Mesodermal cell (in vitro differentiated cells): ENCODE measurements around the gene CFAP251.
"Not testable (repeated sequence)": the region's sequence is repeated elsewhere in the genome, so short reads cannot be mapped to it uniquely, and the experiment has no call there.

Experiments
- H3K27ac ChIP-seq: 2 replicates; pipeline ENCODE4 v1.7.0; 2013; ENCODE audit warnings: mild to moderate bottlenecking, low read depth, low read length, moderate library complexity; ENCODE audit not compliant: severe bottlenecking
- H3K36me3 ChIP-seq: 2 replicates; pipeline ENCODE4 v1.7.1; 2013; ENCODE audit warnings: mild to moderate bottlenecking, low read length, moderate library complexity; ENCODE audit not compliant: control insufficient read depth, insufficient read depth
- H3K4me1 ChIP-seq: one replicate; pipeline ENCODE4 v1.7.1; 2013; ENCODE audit warnings: mild to moderate bottlenecking, low read length; ENCODE audit not compliant: insufficient read depth, control insufficient read depth, poor library complexity, severe bottlenecking
- H3K4me3 ChIP-seq: 2 replicates; pipeline ENCODE4 v1.7.0; 2013; ENCODE audit warnings: low read length, control low read depth, mild to moderate bottlenecking; ENCODE audit not compliant: insufficient read depth, poor library complexity, severe bottlenecking; ENCODE audit errors: extremely low read depth
- H3K9me3 ChIP-seq: 2 replicates; pipeline ENCODE4 v1.7.1; 2013; ENCODE audit warnings: mild to moderate bottlenecking, low read length, moderate library complexity; ENCODE audit not compliant: control insufficient read depth
- WGBS, 2 experiments: methylation state at CpG; one replicate each; pipeline ENCODE4 v1.1.5; 2013; ENCODE audit warnings: missing lambda C conversion rate in 2 of 2; ENCODE audit not compliant: insufficient coverage in 2 of 2; 5-methylcytosine and 5-hydroxymethylcytosine counted together

Gene CFAP251

DNA sequence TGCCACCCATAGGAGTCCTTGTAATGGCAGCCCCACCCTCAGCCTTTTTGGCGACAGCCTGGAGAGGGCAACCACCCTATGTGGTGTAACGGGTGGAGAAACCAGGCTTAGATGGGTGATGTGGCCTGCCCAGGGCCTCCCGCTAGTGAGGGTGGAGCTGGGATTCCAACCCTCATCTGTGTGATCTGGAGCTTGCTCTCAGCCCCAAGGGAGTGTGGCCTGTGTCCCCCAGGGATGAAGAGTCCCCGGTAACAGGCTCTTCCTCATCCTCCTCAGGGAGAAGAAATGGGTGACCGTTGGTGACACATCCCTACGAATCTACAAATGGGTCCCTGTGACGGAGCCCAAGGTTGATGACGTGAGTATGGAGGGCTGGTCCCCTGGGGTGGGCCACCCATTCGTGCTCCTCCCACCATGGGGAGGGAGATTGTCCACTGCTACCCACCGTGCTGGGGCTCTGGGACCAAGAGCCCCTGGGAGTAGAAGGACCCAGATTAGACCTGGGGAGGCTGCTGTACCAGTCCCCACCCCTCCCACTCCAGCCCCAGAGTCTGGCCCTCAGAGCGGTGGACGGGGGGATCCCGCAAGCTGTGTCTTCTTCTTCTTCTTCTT is 112.1 kb downstream of the CFAP251 start:
- H3K36me3 ChIP-seq, result peaks cover 21% of the 10 kb centered on the region
- H3K27ac ChIP-seq, result no peak overlapping the region
- WGBS, 2 experiments, result 93 to 95% methylated on average over 9 to 11 of the region's 13 CpGs
- no peaks in the 10 kb centered on the region for H3K9me3 ChIP-seq
- H3K4me1 ChIP-seq, result no peaks in the 10 kb centered on the region
- no peak overlapping the region for H3K4me3 ChIP-seq

GRCh38 chr12:122031342-122032216 is 113.2 kb downstream of the CFAP251 start:
- Histone ChIP-seq H3K4me3 (no peak overlapping the region), H3K27ac (no peak overlapping the region), H3K9me3 (no peaks in the 10 kb centered on the region), H3K4me1 (no peaks in the 10 kb centered on the region), H3K36me3 (peaks cover 31% of the 10 kb centered on the region)
- whole genome bisulfite sequencing, 2 experiments, result 58 to 71% methylated on average over 15 to 19 of the region's 21 CpGs

- Histone ChIP-seq H3K4me3 (no peak overlapping the region), H3K9me3 (no peaks in the 10 kb centered on the region), H3K4me1 (no peaks in the 10 kb centered on the region), H3K27ac (no peak overlapping the region), H3K36me3 (peaks cover 40% of the 10 kb centered on the region)
- WGBS, 2 experiments, result 97 to 98% methylated on average over 8 of the region's 11 CpGs
Observed at GRCh38 chr12:122032580-122032979, 114.2 kb downstream of the CFAP251 start.

DNA sequence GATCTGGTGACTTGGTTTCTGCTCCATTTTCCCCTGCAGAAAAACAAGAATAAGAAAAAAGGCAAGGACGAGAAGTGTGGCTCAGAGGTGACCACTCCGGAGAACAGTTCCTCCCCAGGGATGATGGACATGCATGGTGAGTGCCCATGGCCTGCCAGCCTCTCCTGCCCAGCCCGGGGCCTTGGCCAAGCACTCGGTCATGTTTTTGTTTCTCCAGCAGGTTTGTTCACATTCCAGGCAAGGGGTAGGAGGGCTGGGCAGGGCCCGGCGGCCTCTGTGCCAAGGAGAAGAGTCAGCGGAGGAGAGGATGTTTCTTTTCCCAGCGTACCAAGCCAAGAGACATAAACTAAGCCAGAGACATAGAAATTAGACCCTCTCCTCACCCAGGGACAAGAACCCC is 116.9 kb downstream of the CFAP251 start:
- 91 to 93% methylated on average over 4 to 7 of the region's 8 CpGs for WGBS, 2 experiments
- Histone ChIP-seq H3K27ac (no peak overlapping the region), H3K4me1 (no peaks in the 10 kb centered on the region), H3K9me3 (no peaks in the 10 kb centered on the region), H3K36me3 (peaks cover 54% of the 10 kb centered on the region), H3K4me3 (no peak overlapping the region)

DNA sequence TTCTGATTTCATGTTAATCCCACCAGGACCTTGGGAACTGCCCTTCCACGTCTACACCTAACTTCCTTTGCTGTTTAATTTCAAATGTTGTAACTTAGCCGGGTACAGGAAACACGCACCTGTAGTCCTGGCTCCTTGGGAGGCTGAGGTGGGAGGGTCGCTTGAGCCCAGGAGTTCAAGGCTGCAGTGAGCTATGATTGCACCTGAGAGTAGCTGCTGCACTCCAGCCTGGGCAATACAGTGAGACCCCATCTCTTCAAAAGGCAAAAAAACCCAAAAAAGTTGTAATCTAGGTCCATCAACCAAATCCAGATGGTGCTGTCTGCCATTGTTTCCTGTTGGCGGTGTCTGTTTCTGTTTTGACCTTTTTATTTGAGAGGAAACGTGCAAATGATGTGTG is 117.8 kb downstream of the CFAP251 start:
- Histone ChIP-seq H3K9me3 (no peaks in the 10 kb centered on the region), H3K36me3 (peaks cover 56% of the 10 kb centered on the region), H3K27ac (no peak overlapping the region), H3K4me1 (no peaks in the 10 kb centered on the region), H3K4me3 (no peak overlapping the region)
- 92 to 100% methylated on average over 3 to 4 of the region's 6 CpGs for WGBS, 2 experiments

DNA sequence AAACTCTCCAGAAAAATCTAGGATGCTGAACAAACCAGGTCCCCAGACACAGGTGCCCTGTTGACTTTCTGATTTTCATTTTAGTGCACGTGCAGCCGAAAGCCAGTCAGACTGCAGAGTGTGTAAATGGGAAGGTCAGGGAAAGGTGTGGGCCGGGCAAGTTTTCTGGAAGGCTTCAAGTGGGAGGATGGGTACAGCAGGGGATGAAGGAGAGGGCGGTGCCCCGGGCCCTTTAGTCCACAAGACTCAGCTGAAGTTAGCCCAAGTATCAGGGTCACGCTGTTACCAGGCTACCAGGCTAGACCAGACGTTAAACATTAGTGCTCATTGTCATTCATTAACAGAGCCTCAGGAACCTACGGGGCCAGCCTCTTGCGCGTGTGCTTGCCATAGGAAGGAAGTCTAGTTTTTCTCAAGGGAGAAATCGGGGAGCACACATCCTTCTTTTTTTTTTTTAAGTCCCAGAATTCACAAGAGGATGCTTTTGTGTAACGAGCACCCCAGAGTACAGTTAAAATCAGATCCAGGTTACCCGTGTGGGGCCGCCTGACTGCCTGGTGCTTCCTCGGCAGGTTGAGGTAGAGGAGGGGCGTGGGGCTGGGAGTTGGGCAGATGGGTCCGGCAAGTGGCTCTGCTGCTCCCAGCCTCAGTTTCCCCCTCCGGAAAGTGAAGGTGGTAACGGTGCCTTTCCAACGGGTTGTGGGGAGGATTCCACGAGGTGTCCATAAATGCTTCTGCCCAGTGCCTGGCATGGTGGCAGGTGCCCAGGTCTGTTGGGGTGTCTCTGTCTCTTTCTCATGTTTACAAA is 122.4 kb downstream of the CFAP251 start:
- Histone ChIP-seq H3K4me3 (no peak overlapping the region), H3K36me3 (peaks cover 62% of the 10 kb centered on the region), H3K9me3 (no peaks in the 10 kb centered on the region), H3K4me1 (no peaks in the 10 kb centered on the region), H3K27ac (no peak overlapping the region)
- WGBS, 2 experiments, result 95 to 96% methylated on average over 16 to 20 of the region's 21 CpGs

DNA sequence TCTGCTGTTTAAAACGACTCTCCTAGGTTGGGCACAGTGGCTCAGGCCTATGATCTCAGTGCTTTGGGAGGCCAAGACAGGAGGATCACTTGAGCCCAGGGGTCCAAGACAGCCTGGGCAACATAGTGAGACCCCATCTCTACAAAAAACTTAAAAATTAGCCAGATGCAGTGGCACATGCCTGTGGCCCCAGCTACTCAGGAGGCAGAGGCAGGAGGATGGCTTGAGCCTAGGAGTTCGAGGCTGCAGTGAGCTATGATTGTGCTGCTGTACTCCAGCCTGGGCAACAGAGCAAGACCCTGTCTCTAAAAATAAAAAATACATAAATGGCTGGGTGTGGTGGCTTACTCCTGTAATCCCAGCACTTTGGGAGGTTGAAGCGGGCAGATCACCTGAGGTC is 123.1 kb downstream of the CFAP251 start:
- not testable (repeated sequence) for H3K4me3 ChIP-seq, H3K27ac ChIP-seq, H3K4me1 ChIP-seq, H3K9me3 ChIP-seq
- WGBS, 2 experiments, result 92 to 96% methylated on average over 2 to 3 of the region's 3 CpGs
- peaks cover 61% of the 10 kb centered on the region for H3K36me3 ChIP-seq

- H3K4me1 ChIP-seq, result no peaks in the 10 kb centered on the region
- WGBS, 2 experiments, result 95 to 97% methylated on average over 9 of the region's 11 CpGs
- no peak overlapping the region for H3K27ac ChIP-seq
- peaks cover 51% of the 10 kb centered on the region for H3K36me3 ChIP-seq
- no peaks in the 10 kb centered on the region for H3K9me3 ChIP-seq
- H3K4me3 ChIP-seq, result no peak overlapping the region
Observed at GRCh38 chr12:122042910-122043309, 124.5 kb downstream of the CFAP251 start.

GRCh38 chr12:122043476-122043875 is 125.1 kb downstream of the CFAP251 start:
- no peaks in the 10 kb centered on the region for H3K4me1 ChIP-seq
- 93 to 96% methylated on average over 12 to 13 of the region's 15 CpGs for WGBS, 2 experiments
- H3K36me3 ChIP-seq, result peaks cover 51% of the 10 kb centered on the region
- no peak overlapping the region for H3K27ac ChIP-seq
- H3K4me3 ChIP-seq, result no peak overlapping the region
- H3K9me3 ChIP-seq, result no peaks in the 10 kb centered on the region

DNA sequence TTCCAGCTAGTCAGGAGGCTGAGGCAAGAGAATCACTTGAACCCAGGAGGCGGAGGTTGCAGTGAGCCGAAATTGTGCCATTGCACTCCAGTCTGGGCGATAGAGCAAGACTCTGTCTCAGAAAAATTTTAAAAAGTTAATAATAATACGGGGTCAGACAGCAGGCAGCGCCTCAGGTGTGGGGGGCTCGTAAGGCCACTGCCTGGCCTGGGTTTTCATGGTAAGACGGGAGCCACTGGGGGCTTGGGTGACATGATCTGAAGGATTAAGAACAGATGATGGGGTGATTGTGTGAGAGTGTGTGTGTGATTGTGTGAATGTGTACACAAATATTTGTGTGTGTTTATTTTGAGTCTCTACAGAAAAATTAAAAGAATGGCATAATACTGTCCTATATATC is 126.9 kb downstream of the CFAP251 start:
- peaks cover 49% of the 10 kb centered on the region for H3K36me3 ChIP-seq
- 98 to 100% methylated on average over 7 of the region's 7 CpGs for WGBS, 2 experiments

More for the DNA sequence above, 126.9 kb downstream of the CFAP251 start:
- no peaks in the 10 kb centered on the region for H3K4me1 ChIP-seq
- no peaks in the 10 kb centered on the region for H3K9me3 ChIP-seq
- H3K4me3 ChIP-seq, result no peak overlapping the region
- H3K27ac ChIP-seq, result no peak overlapping the region
